Right lobe of liver (tissue), 4 donors: ENCODE measurements around the gene EPHX1.

Experiments used
- POLR2A ChIP-seq: fragments of 450-650 bp; IDR thresholded peaks from one replicate; pipeline ENCODE4 v1.6.1; 2017; ENCODE audit warnings: antibody characterized with exemption, mild to moderate bottlenecking
- TF ChIP-seq, protein P1 (sequence below), 4 donors: fragments of 200-600 bp in 3 of 4; fragments of 450-650 bp in 1 of 4; IDR thresholded peaks; one replicate each; pipeline versions ENCODE4 v1.5.1 to v1.8.0; 2016 to 2022; ENCODE audit warnings: antibody characterized with exemption in 4 of 4, mild to moderate bottlenecking in 2 of 4
- donor health status: DM: no; HTN: no; CAD: no.
- donor health status: DM: no; HTN: no; CAD: no.
- donor health status: DM: no; HTN: yes; CAD: no.

DNA sequence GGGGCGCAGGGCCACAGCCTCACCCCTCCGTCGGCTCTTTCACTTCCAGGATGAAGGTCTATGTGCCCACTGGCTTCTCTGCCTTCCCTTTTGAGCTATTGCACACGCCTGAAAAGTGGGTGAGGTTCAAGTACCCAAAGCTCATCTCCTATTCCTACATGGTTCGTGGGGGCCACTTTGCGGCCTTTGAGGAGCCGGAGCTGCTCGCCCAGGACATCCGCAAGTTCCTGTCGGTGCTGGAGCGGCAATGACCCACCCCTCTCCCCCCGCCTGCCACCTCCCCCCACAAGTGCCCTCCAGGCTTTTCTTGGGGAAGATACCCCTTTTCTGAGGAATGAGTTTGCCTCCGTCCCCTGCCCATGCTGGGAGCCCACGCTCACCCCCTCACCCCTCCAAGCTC lies 35.2 kb downstream of the EPHX1 start:
- TF ChIP-seq, protein P1, sequence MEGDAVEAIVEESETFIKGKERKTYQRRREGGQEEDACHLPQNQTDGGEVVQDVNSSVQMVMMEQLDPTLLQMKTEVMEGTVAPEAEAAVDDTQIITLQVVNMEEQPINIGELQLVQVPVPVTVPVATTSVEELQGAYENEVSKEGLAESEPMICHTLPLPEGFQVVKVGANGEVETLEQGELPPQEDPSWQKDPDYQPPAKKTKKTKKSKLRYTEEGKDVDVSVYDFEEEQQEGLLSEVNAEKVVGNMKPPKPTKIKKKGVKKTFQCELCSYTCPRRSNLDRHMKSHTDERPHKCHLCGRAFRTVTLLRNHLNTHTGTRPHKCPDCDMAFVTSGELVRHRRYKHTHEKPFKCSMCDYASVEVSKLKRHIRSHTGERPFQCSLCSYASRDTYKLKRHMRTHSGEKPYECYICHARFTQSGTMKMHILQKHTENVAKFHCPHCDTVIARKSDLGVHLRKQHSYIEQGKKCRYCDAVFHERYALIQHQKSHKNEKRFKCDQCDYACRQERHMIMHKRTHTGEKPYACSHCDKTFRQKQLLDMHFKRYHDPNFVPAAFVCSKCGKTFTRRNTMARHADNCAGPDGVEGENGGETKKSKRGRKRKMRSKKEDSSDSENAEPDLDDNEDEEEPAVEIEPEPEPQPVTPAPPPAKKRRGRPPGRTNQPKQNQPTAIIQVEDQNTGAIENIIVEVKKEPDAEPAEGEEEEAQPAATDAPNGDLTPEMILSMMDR (IDR thresholded peaks at IDR 0.05): no peak
- TF ChIP-seq POLR2A: no peak
